Naive thymus-derived CD4-positive, alpha-beta T cell (primary cell): ENCODE results near the gene TRAPPC11. TPM values are rescaled to one million over a fixed set of nuclear protein-coding genes. Genes with fewer than 3 reads are reported as not detected.
"Not testable (repeated sequence)": the region's sequence is repeated elsewhere in the genome, so short reads cannot be mapped to it uniquely, and the experiment has no call there.

Experiments used
- ATAC-seq: fragments of 150-1000 bp; cut with Tn5 transposase; 2 replicates; pipeline ENCODE4 v1.10.0; 2021; ENCODE audit warnings: mild to moderate bottlenecking, moderate library complexity
- CTCF ChIA-PET: fragments of 350-600 bp; sonication (Branson Sonifier 250); formaldehyde crosslinking; loops from one replicate; lab custom pipeline; 2021; ENCODE audit warnings: antibody characterized with exemption; lab: Charles Lee
- POLR2A ChIA-PET: fragments of 350-600 bp; sonication (Branson Sonifier 250); formaldehyde crosslinking; loops from one replicate; lab custom pipeline; 2021; ENCODE audit warnings: antibody characterized with exemption, inconsistent platforms; lab: Charles Lee
- DNase-seq, 9 donors: peaks; one replicate each; pipeline versions ENCODE4 v3.0.0 to v3.0.0-alpha.2; 2020 to 2022; ENCODE audit warnings: mixed read lengths in 1 of 9
- H3K27ac ChIP-seq: one replicate; pipeline ENCODE4 v1.7.0; 2013; ENCODE audit warnings: mild to moderate bottlenecking, low read depth, low read length, moderate library complexity
- H3K27me3 ChIP-seq, 2 donors: one replicate each; pipeline ENCODE4 v1.7.0; 2013; ENCODE audit warnings: low read length in 2 of 2, mild to moderate bottlenecking in 2 of 2, moderate library complexity in 2 of 2; ENCODE audit not compliant: control insufficient read depth in 2 of 2, insufficient read depth in 2 of 2
- H3K36me3 ChIP-seq, 3 experiments: 1 replicate in 2 of 3; 2 replicates in 1 of 3; pipeline ENCODE4 v1.7.0; 2013; ENCODE audit warnings: low read length in 3 of 3, mild to moderate bottlenecking in 3 of 3, moderate library complexity in 1 of 3; ENCODE audit not compliant: insufficient read depth in 3 of 3, control insufficient read depth in 2 of 3
- H3K4me1 ChIP-seq, 2 donors: one replicate each; pipeline ENCODE4 v1.7.0; 2013; ENCODE audit warnings: low read length in 2 of 2, mild to moderate bottlenecking in 2 of 2, moderate library complexity in 1 of 2; ENCODE audit not compliant: control insufficient read depth in 2 of 2, insufficient read depth in 2 of 2
- H3K4me3 ChIP-seq: 2 replicates; pipeline ENCODE4 v1.7.0; 2013; ENCODE audit warnings: mild to moderate bottlenecking, low read length
- H3K9me3 ChIP-seq, 3 experiments: 1 replicate in 2 of 3; 2 replicates in 1 of 3; pipeline ENCODE4 v1.7.0; 2013; ENCODE audit warnings: low read length in 3 of 3; ENCODE audit not compliant: control insufficient read depth in 2 of 3
- H3K27ac Mint-ChIP-seq, 9 donors: one replicate each; pipeline ENCODE4 v1.8.0; 2020 to 2022; ENCODE audit warnings: mixed read lengths in 9 of 9, mild to moderate bottlenecking in 8 of 9, moderate library complexity in 5 of 9, inconsistent platforms in 2 of 9
- H3K27me3 Mint-ChIP-seq, 5 donors: one replicate each; pipeline ENCODE4 v1.8.0; 2021 to 2022; ENCODE audit warnings: mixed read lengths in 5 of 5, mild to moderate bottlenecking in 1 of 5
- H3K36me3 Mint-ChIP-seq, 5 donors: one replicate each; pipeline ENCODE4 v1.8.0; 2020 to 2022; ENCODE audit warnings: mixed read lengths in 5 of 5, mild to moderate bottlenecking in 3 of 5, inconsistent platforms in 1 of 5
- H3K4me1 Mint-ChIP-seq, 7 donors: one replicate each; pipeline ENCODE4 v1.8.0; 2020 to 2022; ENCODE audit warnings: mixed read lengths in 7 of 7, mild to moderate bottlenecking in 3 of 7, inconsistent platforms in 1 of 7
- H3K4me3 Mint-ChIP-seq, 10 donors: one replicate each; pipeline ENCODE4 v1.8.0; 2020 to 2022; ENCODE audit warnings: mild to moderate bottlenecking in 10 of 10, mixed read lengths in 10 of 10, moderate library complexity in 6 of 10, inconsistent platforms in 2 of 10
- H3K9me3 Mint-ChIP-seq, 11 donors: one replicate each; pipeline ENCODE4 v1.8.0; 2020 to 2022; ENCODE audit warnings: mixed read lengths in 11 of 11, mild to moderate bottlenecking in 4 of 11, inconsistent platforms in 1 of 11, moderate library complexity in 1 of 11
- intact Hi-C, 2 donors: fragments of 100-400 bp; cut with micrococcal nuclease; formaldehyde crosslinking; loops; one replicate each; pipeline ENCODE4 v1.15.1; 2023
- polyA plus RNA-seq, 2 donors: library from polyadenylated mRNA; unstranded; fragments of 300-500 nt; fragmentation: Illumina TruSeq; gene quantifications; one replicate each; pipeline ENCODE4 v1.2.3, GENCODE V29; 2021
- total RNA-seq, 6 experiments: library from RNA in 5 of 6; stranded (reverse) in 5 of 6; gene quantifications; 1 replicate in 5 of 6; 2 replicates in 1 of 6; pipeline ENCODE4 v1.2.3 and lab custom pipeline; 2021 to 2026

Gene TRAPPC11
- total and polyA plus RNA-seq, 7 experiments from 2014 or later: 20.1 to 48.8 (median 33.6) TPM

DNA sequence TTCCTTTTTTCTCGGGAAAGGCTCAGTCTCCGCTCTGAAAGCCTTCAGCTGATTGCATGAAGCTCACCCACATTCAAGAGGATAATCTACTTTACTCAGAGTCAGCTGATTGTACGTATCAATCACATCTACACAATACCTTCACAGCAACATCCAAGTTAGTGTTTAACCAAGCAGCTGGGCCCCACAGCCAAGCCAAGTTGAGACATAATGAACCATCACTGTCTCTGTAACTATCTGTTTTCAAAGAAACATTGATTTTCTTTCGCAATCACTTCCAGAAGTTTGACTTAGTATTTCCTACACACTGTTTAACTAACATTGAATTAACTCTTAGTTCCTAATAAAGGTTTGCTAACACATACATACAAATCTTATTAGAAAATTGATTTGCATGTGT, 40.4 kb upstream of the TRAPPC11 start:
- no peak for DNase-seq
- ChIA-PET POLR2A (no interaction called here), CTCF (no interaction called here)
- no peaks in the 10 kb centered on the region for H3K4me1 ChIP-seq
- Mint-ChIP-seq H3K27me3 (peaks cover 0 to 22% (median 6%) of the 10 kb centered on the region in 5 donors), H3K4me1 (peaks cover 0 to 3% (median 0%) of the 10 kb centered on the region in 7 donors), H3K9me3 (peaks cover 0 to 1% (median 0%) of the 10 kb centered on the region in 11 donors), H3K27ac (no peak overlapping the region), H3K36me3 (no peaks in the 10 kb centered on the region), H3K4me3 (no peak overlapping the region)
- H3K27ac ChIP-seq: no peak overlapping the region
- H3K4me3 ChIP-seq: no peak overlapping the region
- no peaks in the 10 kb centered on the region for H3K36me3 ChIP-seq
- ATAC-seq: no peak
- H3K9me3 ChIP-seq: no peaks in the 10 kb centered on the region
- intact Hi-C loops: no loop called here
- H3K27me3 ChIP-seq: no peaks in the 10 kb centered on the region

DNA sequence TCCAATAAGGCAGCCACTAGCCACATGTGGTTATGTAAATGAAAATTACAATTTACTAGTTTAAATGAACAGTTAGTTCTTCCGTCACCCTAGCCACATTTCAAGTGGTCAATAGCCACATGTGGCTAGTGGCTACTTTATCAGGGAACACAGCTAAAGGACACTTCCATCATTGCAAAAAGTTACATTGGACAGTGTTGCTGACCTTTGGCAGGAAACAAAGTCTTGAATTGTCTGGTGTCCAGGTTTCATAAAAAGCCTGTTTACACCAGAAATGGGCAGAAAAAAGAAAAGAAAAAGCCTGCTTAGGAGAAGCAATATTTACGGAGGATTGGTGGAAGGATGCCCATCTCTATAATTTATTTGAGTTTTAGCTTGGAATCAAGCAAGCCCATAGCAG, 38.7 kb upstream of the TRAPPC11 start:
- no peaks in the 10 kb centered on the region for H3K9me3 Mint-ChIP-seq
- POLR2A ChIA-PET: no interaction called here

DNA sequence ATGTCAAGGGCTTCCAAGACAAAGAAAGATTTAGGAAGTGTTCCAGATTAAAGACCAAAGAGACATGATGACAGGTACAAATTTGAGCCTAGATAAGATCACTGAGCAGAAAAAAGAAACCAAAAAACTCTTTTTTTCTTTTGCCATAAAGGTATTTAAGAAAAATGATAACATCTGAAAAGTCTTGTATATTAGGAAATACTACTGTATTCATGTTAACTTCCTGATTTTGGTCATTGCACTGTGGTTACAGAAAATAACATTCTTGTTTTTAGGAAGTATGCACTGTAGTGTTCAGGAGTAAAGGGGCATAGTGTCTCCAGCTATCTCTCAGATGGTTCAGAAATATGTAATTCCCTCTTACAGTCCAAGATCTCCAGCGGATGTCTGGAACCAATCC, 37.2 kb upstream of the TRAPPC11 start:
- intact Hi-C loops: no loop called here
- Mint-ChIP-seq H3K27ac (peak overlapping the region in 1 of 9 donors; percentile 1), H3K9me3 (no peaks in the 10 kb centered on the region), H3K36me3 (no peaks in the 10 kb centered on the region), H3K4me1 (peaks cover 0 to 3% (median 0%) of the 10 kb centered on the region in 7 donors), H3K27me3 (peaks cover 0 to 5% (median 0%) of the 10 kb centered on the region in 5 donors), H3K4me3 (no peak overlapping the region)
- DNase-seq: no peak
- no peaks in the 10 kb centered on the region for H3K4me1 ChIP-seq
- ChIA-PET CTCF (no interaction called here), POLR2A (no interaction called here)
- H3K36me3 ChIP-seq: no peaks in the 10 kb centered on the region
- no peak overlapping the region for H3K4me3 ChIP-seq
- no peaks in the 10 kb centered on the region for H3K27me3 ChIP-seq
- ATAC-seq: peak; percentile 75
- H3K9me3 ChIP-seq: no peaks in the 10 kb centered on the region
- no peak overlapping the region for H3K27ac ChIP-seq

More for the DNA sequence above, 38.7 kb upstream of the TRAPPC11 start:
- Mint-ChIP-seq H3K36me3 (no peaks in the 10 kb centered on the region), H3K4me3 (no peak overlapping the region), H3K27ac (no peak overlapping the region), H3K4me1 (peaks cover 0 to 3% (median 0%) of the 10 kb centered on the region in 7 donors), H3K27me3 (peaks cover 0 to 13% (median 0%) of the 10 kb centered on the region in 5 donors)
- CTCF ChIA-PET: no interaction called here
- Histone ChIP-seq H3K27ac (no peak overlapping the region), H3K27me3 (no peaks in the 10 kb centered on the region), H3K4me3 (no peak overlapping the region), H3K36me3 (no peaks in the 10 kb centered on the region), H3K9me3 (no peaks in the 10 kb centered on the region), H3K4me1 (no peaks in the 10 kb centered on the region)
- DNase-seq (no peak), ATAC-seq (no peak)
- intact Hi-C loops: no loop called here

DNA sequence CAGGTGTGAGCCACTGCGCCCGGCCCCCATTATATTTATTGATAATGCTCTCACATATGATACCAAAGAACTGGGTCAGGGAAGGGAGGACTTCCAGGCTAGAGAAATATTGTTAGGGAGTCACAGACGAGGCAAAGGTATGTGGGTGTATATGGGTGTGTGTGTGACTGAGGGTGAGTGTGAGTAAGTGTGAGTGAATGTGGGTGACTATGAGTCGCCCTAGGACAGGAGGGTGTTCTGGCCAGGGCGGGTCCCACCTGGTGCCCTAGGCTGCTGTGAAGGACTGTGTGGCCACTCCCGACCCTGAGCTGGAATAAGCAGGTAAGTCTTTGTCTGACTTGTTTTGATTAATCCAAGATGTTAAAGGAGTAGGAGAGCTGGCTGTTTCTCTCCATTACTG, 34.5 kb upstream of the TRAPPC11 start:
- Histone ChIP-seq H3K27ac (no peak overlapping the region), H3K4me1 (no peaks in the 10 kb centered on the region), H3K9me3 (no peaks in the 10 kb centered on the region), H3K27me3 (no peaks in the 10 kb centered on the region), H3K4me3 (no peak overlapping the region), H3K36me3 (no peaks in the 10 kb centered on the region)
- ATAC-seq (peak; percentile 14), DNase-seq (no peak)
- no peak overlapping the region for H3K27ac Mint-ChIP-seq
- H3K9me3 Mint-ChIP-seq: no peaks in the 10 kb centered on the region
- peaks cover 0 to 5% (median 3%) of the 10 kb centered on the region in 5 donors for H3K27me3 Mint-ChIP-seq
- POLR2A ChIA-PET: no interaction called here
- H3K4me3 Mint-ChIP-seq: no peak overlapping the region
- CTCF ChIA-PET: no interaction called here
- peaks cover 0 to 3% (median 0%) of the 10 kb centered on the region in 7 donors for H3K4me1 Mint-ChIP-seq
- H3K36me3 Mint-ChIP-seq: no peaks in the 10 kb centered on the region
- intact Hi-C loops: no loop called here

DNA sequence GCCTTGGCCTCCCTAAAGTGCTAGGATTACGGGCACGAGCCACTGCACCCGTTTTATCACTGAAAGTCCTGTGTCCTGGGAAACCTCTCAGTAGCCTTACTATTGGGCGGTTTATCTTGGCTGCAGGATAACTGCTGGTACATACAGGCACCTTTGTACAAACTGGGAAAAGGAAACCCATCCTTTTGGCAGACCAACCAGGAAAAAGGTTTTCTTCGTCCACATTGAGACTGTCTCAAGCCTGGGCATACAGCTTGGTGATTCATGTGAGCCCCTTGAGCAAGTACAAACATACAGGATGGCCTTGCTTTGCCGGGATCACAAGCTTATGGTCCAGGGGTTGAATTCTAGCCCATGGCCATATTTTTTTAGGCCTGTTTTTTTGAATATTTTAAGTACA, 32.9 kb upstream of the TRAPPC11 start:
- intact Hi-C loops: no loop called here
- ChIA-PET CTCF (no interaction called here), POLR2A (no interaction called here)
- Mint-ChIP-seq H3K4me1 (peaks cover 0 to 3% (median 0%) of the 10 kb centered on the region in 7 donors), H3K36me3 (no peaks in the 10 kb centered on the region), H3K27ac (no peak overlapping the region), H3K9me3 (no peaks in the 10 kb centered on the region), H3K27me3 (peaks cover 0 to 5% (median 0%) of the 10 kb centered on the region in 5 donors), H3K4me3 (no peak overlapping the region)
- H3K27ac ChIP-seq: no peak overlapping the region
- H3K36me3 ChIP-seq: no peaks in the 10 kb centered on the region
- no peaks in the 10 kb centered on the region for H3K9me3 ChIP-seq
- no peak for DNase-seq
- H3K4me3 ChIP-seq: no peak overlapping the region
- no peaks in the 10 kb centered on the region for H3K4me1 ChIP-seq
- H3K27me3 ChIP-seq: no peaks in the 10 kb centered on the region
- no peak for ATAC-seq

DNA sequence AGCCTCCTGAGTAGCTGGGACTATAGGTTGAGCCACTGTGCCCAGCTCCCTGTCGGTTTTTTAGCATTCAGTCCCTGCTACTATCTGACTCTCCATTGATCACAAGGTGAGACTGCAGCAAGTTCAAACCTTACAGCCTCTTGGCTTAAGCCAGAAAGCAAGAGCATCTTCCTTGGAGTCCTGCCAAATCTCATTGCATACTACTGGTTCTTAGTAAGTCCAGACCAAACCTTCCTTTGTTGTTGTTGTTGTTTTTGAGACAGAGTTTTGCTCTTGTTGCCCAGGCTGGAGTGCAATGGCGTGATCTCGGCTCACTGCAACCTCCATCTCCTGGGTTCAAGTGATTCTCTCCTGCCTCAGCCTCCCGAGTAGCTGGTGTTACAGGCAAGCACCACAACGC, 31.8 kb upstream of the TRAPPC11 start:
- H3K27me3 Mint-ChIP-seq, H3K36me3 ChIP-seq, H3K36me3 Mint-ChIP-seq, intact Hi-C loops, H3K4me3 Mint-ChIP-seq, ATAC-seq, H3K27ac Mint-ChIP-seq, DNase-seq, H3K27me3 ChIP-seq, H3K4me1 Mint-ChIP-seq, CTCF ChIA-PET, H3K4me3 ChIP-seq, H3K27ac ChIP-seq, POLR2A ChIA-PET, H3K9me3 Mint-ChIP-seq, H3K9me3 ChIP-seq, H3K4me1 ChIP-seq: not testable (repeated sequence)

DNA sequence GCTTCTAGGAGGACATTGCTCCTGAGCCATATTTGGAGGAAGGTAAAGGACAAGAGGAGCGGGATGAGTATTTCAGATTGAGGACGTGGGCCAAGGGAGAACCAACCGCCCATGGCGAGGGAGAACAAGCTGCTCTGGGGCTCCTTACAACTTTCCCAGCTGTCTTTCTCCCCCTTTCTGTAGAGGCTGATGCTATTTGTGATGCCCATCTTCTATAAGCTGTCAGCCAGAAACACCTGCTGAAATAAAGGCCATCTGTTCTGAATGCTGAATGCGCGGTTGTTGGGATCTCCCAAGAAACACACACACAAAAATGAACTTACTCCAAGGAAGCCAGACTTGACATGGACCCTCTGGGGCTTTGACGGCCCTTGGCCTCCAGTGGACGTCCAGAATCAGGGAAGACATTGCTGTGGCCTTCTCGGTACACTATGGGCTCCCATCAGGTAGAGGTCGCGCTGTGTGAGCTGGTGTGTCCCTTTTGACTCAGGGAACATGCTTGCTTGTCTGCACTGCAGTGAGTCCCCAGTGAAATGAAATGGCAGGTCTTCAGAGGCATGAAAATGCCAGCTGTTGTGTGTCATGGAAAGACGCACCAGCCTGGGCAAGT, 31.0 kb upstream of the TRAPPC11 start:
- no peaks in the 10 kb centered on the region for H3K27me3 ChIP-seq
- ChIA-PET CTCF (no interaction called here), POLR2A (no interaction called here)
- intact Hi-C loops: no loop called here
- ATAC-seq (no peak), DNase-seq (no peak)
- no peaks in the 10 kb centered on the region for H3K9me3 ChIP-seq
- no peak overlapping the region for H3K4me3 Mint-ChIP-seq
- no peaks in the 10 kb centered on the region for H3K36me3 ChIP-seq
- H3K4me3 ChIP-seq: no peak overlapping the region
- no peak overlapping the region for H3K27ac Mint-ChIP-seq
- no peaks in the 10 kb centered on the region for H3K9me3 Mint-ChIP-seq
- H3K27me3 Mint-ChIP-seq: peaks cover 0 to 5% (median 0%) of the 10 kb centered on the region in 5 donors
- no peak overlapping the region for H3K27ac ChIP-seq
- H3K36me3 Mint-ChIP-seq: no peaks in the 10 kb centered on the region
- no peaks in the 10 kb centered on the region for H3K4me1 Mint-ChIP-seq
- H3K4me1 ChIP-seq: no peaks in the 10 kb centered on the region
